OCI-LY1 (cell line): ENCODE data around the gene FAT4.

Source experiments
- H2AFZ ChIP-seq: fragments of 200-600 bp; sonication (generic), shearing (Covaris generic); 2 replicates; pipeline ENCODE4 v1.6.0; 2014; ENCODE audit warnings: antibody characterized with exemption, mild to moderate bottlenecking, low read length
- H3F3A ChIP-seq: fragments of 200-600 bp; sonication (generic), shearing (Covaris generic); 2 replicates; pipeline ENCODE4 v1.6.0; 2014; ENCODE audit warnings: mild to moderate bottlenecking, antibody characterized with exemption, low read length, moderate library complexity; ENCODE audit not compliant: insufficient read depth
- H3K27ac ChIP-seq: fragments of 200-600 bp; sonication (generic); 2 replicates; pipeline ENCODE4 v1.5.1; 2014; ENCODE audit warnings: low read length, mixed run types, mild to moderate bottlenecking, low read depth; ENCODE audit not compliant: poor library complexity, severe bottlenecking
- H3K27me3 ChIP-seq: fragments of 200-600 bp; sonication (generic); 2 replicates; pipeline ENCODE4 v1.6.0; 2014; ENCODE audit warnings: antibody characterized with exemption, mild to moderate bottlenecking, low read length, moderate library complexity; ENCODE audit not compliant: insufficient read depth
- H3K36me3 ChIP-seq: fragments of 200-600 bp; sonication (generic); 2 replicates; pipeline ENCODE4 v1.6.1; 2014; ENCODE audit warnings: mild to moderate bottlenecking, antibody characterized with exemption, low read length, moderate library complexity, mixed read lengths; ENCODE audit not compliant: insufficient read depth
- H3K4me1 ChIP-seq: fragments of 200-600 bp; sonication (generic); 2 replicates; pipeline ENCODE4 v1.5.1; 2014; ENCODE audit warnings: mild to moderate bottlenecking, low read length, moderate library complexity; ENCODE audit not compliant: insufficient read depth, severe bottlenecking
- H3K4me2 ChIP-seq: fragments of 200-600 bp; sonication (generic), shearing (Covaris generic); 2 replicates; pipeline ENCODE4 v1.6.1; 2014; ENCODE audit warnings: low read length
- H3K4me3 ChIP-seq: fragments of 200-600 bp; sonication (generic); 2 replicates; pipeline ENCODE4 v1.5.1; 2014; ENCODE audit warnings: low read length, low read depth, mild to moderate bottlenecking, mixed read lengths; ENCODE audit not compliant: poor library complexity, severe bottlenecking
- H3K79me2 ChIP-seq: fragments of 200-600 bp; shearing (Covaris generic); 2 replicates; pipeline ENCODE4 v1.6.1; 2016; ENCODE audit warnings: mixed run types, low read length, mixed read lengths; ENCODE audit not compliant: insufficient read depth
- H3K9ac ChIP-seq: fragments of 200-600 bp; sonication (generic), shearing (Covaris generic); 2 replicates; pipeline ENCODE4 v1.6.1; 2014; ENCODE audit warnings: mild to moderate bottlenecking, low read length, mixed read lengths
- H3K9me2 ChIP-seq: fragments of 200-600 bp; sonication (generic), shearing (Covaris generic); 2 replicates; pipeline ENCODE4 v1.6.1; 2014; ENCODE audit warnings: low read depth, mild to moderate bottlenecking, low read length, mixed read lengths
- H3K9me3 ChIP-seq: fragments of 200-600 bp; shearing (Covaris generic); 2 replicates; pipeline ENCODE4 v1.6.1; 2014; ENCODE audit warnings: low read length, mixed read lengths
- H4K20me1 ChIP-seq: fragments of 200-600 bp; sonication (generic), shearing (Covaris generic); 2 replicates; pipeline ENCODE4 v1.6.0; 2016; ENCODE audit warnings: mild to moderate bottlenecking, low read length; ENCODE audit not compliant: insufficient read depth
- CTCF ChIP-seq: fragments of 200-600 bp; sonication (generic), shearing (Covaris generic); IDR thresholded peaks from 2 replicates; pipeline ENCODE4 v1.5.1; 2017; ENCODE audit warnings: mild to moderate bottlenecking, antibody characterized with exemption, low read length, moderate library complexity, mixed read lengths
- EZH2 ChIP-seq: fragments of 200-600 bp; sonication (generic), shearing (Covaris generic); IDR thresholded peaks from 2 replicates; pipeline ENCODE4 v1.8.0; 2017; ENCODE audit warnings: borderline replicate concordance, mixed run types, mild to moderate bottlenecking, antibody characterized with exemption, low read length, moderate library complexity, mixed read lengths

Gene FAT4

GRCh38 chr4:125313989-125314667 lies 627 bp upstream of the FAT4 start:
- H4K20me1 ChIP-seq, result no peaks in the 10 kb centered on the region
- no peaks in the 10 kb centered on the region for H3F3A ChIP-seq
- H3K27me3 ChIP-seq, result no peaks in the 10 kb centered on the region
- H3K9me3 ChIP-seq, result no peaks in the 10 kb centered on the region
- H3K79me2 ChIP-seq, result no peaks in the 10 kb centered on the region
- no peaks in the 10 kb centered on the region for H3K36me3 ChIP-seq
- no peak overlapping the region for H3K27ac ChIP-seq
- no peak overlapping the region for H2AFZ ChIP-seq
- no peak overlapping the region for H3K9ac ChIP-seq
- H3K4me3 ChIP-seq, result no peak overlapping the region
- no peaks in the 10 kb centered on the region for H3K4me1 ChIP-seq
- TF ChIP-seq CTCF (no peak), EZH2 (no peak)
- no peaks in the 10 kb centered on the region for H3K9me2 ChIP-seq
- no peak overlapping the region for H3K4me2 ChIP-seq

DNA sequence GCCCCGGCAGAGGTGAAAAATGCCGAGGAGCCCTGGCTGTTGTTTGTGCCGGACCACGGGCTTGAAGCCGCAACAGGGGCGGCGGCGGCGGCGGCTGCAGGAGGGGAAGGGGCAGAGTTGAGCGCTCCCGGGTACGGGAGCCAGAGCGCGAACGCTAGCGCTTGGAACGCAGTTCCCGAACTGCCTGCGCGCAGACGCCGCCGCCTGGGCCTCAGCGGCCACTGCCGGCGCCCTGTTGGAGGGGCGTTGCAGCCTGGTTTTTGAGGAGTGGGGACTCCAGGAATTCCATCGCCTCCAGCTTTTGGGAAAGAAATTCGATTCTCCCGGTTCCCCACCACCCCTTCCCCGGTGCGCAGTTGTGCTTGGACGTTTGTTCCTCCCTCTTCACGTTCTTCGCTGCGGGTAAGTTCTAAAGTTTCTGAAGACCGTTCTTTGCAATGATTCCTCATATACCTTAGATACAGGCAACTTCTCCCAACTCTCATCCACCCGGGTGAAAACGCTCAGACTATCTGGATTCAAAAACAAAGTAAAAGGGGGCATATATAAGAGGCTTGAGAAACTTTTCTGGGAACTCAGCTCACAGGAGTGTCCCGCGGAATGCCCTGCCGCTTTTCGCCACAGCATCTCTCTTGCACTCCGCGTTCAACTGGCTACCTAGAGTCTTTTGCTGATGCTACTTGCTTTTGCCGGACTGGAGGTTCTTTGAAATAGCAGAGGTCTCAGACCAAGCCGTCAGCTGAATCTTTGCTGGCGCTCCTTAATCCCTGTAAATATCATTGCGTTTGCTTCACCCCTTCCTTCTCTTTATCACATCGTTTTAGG lies 1.0 kb downstream of the FAT4 start:
- H3K4me1 ChIP-seq, result no peaks in the 10 kb centered on the region
- H2AFZ ChIP-seq, result no peak overlapping the region
- no peak for TF ChIP-seq EZH2
- TF ChIP-seq CTCF, result no peak
- H3K27ac ChIP-seq, result no peak overlapping the region
- H3K9me3 ChIP-seq, result no peaks in the 10 kb centered on the region
- no peak overlapping the region for H3K9ac ChIP-seq
- H3F3A ChIP-seq, result no peaks in the 10 kb centered on the region
- H3K9me2 ChIP-seq, result no peaks in the 10 kb centered on the region
- no peaks in the 10 kb centered on the region for H3K27me3 ChIP-seq
- no peak overlapping the region for H3K4me2 ChIP-seq
- H3K4me3 ChIP-seq, result no peak overlapping the region
- no peaks in the 10 kb centered on the region for H3K79me2 ChIP-seq
- H4K20me1 ChIP-seq, result no peaks in the 10 kb centered on the region
- H3K36me3 ChIP-seq, result no peaks in the 10 kb centered on the region

- H3K9me3 ChIP-seq, result no peaks in the 10 kb centered on the region
- H3K27ac ChIP-seq, result no peak overlapping the region
- no peak overlapping the region for H3K4me3 ChIP-seq
- H4K20me1 ChIP-seq, result no peaks in the 10 kb centered on the region
- TF ChIP-seq CTCF (no peak), EZH2 (no peak)
- no peaks in the 10 kb centered on the region for H3F3A ChIP-seq
- no peaks in the 10 kb centered on the region for H3K36me3 ChIP-seq
- no peaks in the 10 kb centered on the region for H3K9me2 ChIP-seq
- H2AFZ ChIP-seq, result no peak overlapping the region
- no peak overlapping the region for H3K9ac ChIP-seq
- no peak overlapping the region for H3K4me2 ChIP-seq
- no peaks in the 10 kb centered on the region for H3K79me2 ChIP-seq
- no peaks in the 10 kb centered on the region for H3K27me3 ChIP-seq
- H3K4me1 ChIP-seq, result no peaks in the 10 kb centered on the region
Observed at GRCh38 chr4:125316401-125316790, 1.6 kb downstream of the FAT4 start.
